OCI-LY1 (cell line): ENCODE data around the gene TEKT2.

Experiments
- H2AFZ ChIP-seq: fragments of 200-600 bp; sonication (generic), shearing (Covaris generic); 2 replicates; pipeline ENCODE4 v1.6.0; 2014; ENCODE audit warnings: antibody characterized with exemption, mild to moderate bottlenecking, low read length
- H3F3A ChIP-seq: fragments of 200-600 bp; sonication (generic), shearing (Covaris generic); 2 replicates; pipeline ENCODE4 v1.6.0; 2014; ENCODE audit warnings: mild to moderate bottlenecking, antibody characterized with exemption, low read length, moderate library complexity; ENCODE audit not compliant: insufficient read depth
- H3K27ac ChIP-seq: fragments of 200-600 bp; sonication (generic); 2 replicates; pipeline ENCODE4 v1.5.1; 2014; ENCODE audit warnings: low read length, mixed run types, mild to moderate bottlenecking, low read depth; ENCODE audit not compliant: poor library complexity, severe bottlenecking
- H3K27me3 ChIP-seq: fragments of 200-600 bp; sonication (generic); 2 replicates; pipeline ENCODE4 v1.6.0; 2014; ENCODE audit warnings: antibody characterized with exemption, mild to moderate bottlenecking, low read length, moderate library complexity; ENCODE audit not compliant: insufficient read depth
- H3K36me3 ChIP-seq: fragments of 200-600 bp; sonication (generic); 2 replicates; pipeline ENCODE4 v1.6.1; 2014; ENCODE audit warnings: mild to moderate bottlenecking, antibody characterized with exemption, low read length, moderate library complexity, mixed read lengths; ENCODE audit not compliant: insufficient read depth
- H3K4me1 ChIP-seq: fragments of 200-600 bp; sonication (generic); 2 replicates; pipeline ENCODE4 v1.5.1; 2014; ENCODE audit warnings: mild to moderate bottlenecking, low read length, moderate library complexity; ENCODE audit not compliant: insufficient read depth, severe bottlenecking
- H3K4me2 ChIP-seq: fragments of 200-600 bp; sonication (generic), shearing (Covaris generic); 2 replicates; pipeline ENCODE4 v1.6.1; 2014; ENCODE audit warnings: low read length
- H3K4me3 ChIP-seq: fragments of 200-600 bp; sonication (generic); 2 replicates; pipeline ENCODE4 v1.5.1; 2014; ENCODE audit warnings: low read length, low read depth, mild to moderate bottlenecking, mixed read lengths; ENCODE audit not compliant: poor library complexity, severe bottlenecking
- H3K79me2 ChIP-seq: fragments of 200-600 bp; shearing (Covaris generic); 2 replicates; pipeline ENCODE4 v1.6.1; 2016; ENCODE audit warnings: mixed run types, low read length, mixed read lengths; ENCODE audit not compliant: insufficient read depth
- H3K9ac ChIP-seq: fragments of 200-600 bp; sonication (generic), shearing (Covaris generic); 2 replicates; pipeline ENCODE4 v1.6.1; 2014; ENCODE audit warnings: mild to moderate bottlenecking, low read length, mixed read lengths
- H3K9me2 ChIP-seq: fragments of 200-600 bp; sonication (generic), shearing (Covaris generic); 2 replicates; pipeline ENCODE4 v1.6.1; 2014; ENCODE audit warnings: low read depth, mild to moderate bottlenecking, low read length, mixed read lengths
- H3K9me3 ChIP-seq: fragments of 200-600 bp; shearing (Covaris generic); 2 replicates; pipeline ENCODE4 v1.6.1; 2014; ENCODE audit warnings: low read length, mixed read lengths
- H4K20me1 ChIP-seq: fragments of 200-600 bp; sonication (generic), shearing (Covaris generic); 2 replicates; pipeline ENCODE4 v1.6.0; 2016; ENCODE audit warnings: mild to moderate bottlenecking, low read length; ENCODE audit not compliant: insufficient read depth
- CTCF ChIP-seq: fragments of 200-600 bp; sonication (generic), shearing (Covaris generic); IDR thresholded peaks from 2 replicates; pipeline ENCODE4 v1.5.1; 2017; ENCODE audit warnings: mild to moderate bottlenecking, antibody characterized with exemption, low read length, moderate library complexity, mixed read lengths
- EZH2 ChIP-seq: fragments of 200-600 bp; sonication (generic), shearing (Covaris generic); IDR thresholded peaks from 2 replicates; pipeline ENCODE4 v1.8.0; 2017; ENCODE audit warnings: borderline replicate concordance, mixed run types, mild to moderate bottlenecking, antibody characterized with exemption, low read length, moderate library complexity, mixed read lengths

Gene TEKT2

GRCh38 chr1:36051821-36052220 is 32.1 kb upstream of the TEKT2 start:
- Histone ChIP-seq H4K20me1 (no peaks in the 10 kb centered on the region), H3K9me3 (peaks cover 2% of the 10 kb centered on the region; the same call in 1 of the 2 replicates), H3F3A (no peaks in the 10 kb centered on the region), H3K4me2 (no peak overlapping the region), H3K27me3 (no peaks in the 10 kb centered on the region), H3K36me3 (peaks cover 41% of the 10 kb centered on the region), H3K9me2 (no peaks in the 10 kb centered on the region), H3K4me3 (no peak overlapping the region), H2AFZ (no peak overlapping the region), H3K9ac (no peak overlapping the region), H3K79me2 (no peaks in the 10 kb centered on the region), H3K4me1 (no peaks in the 10 kb centered on the region), H3K27ac (no peak overlapping the region)
- TF ChIP-seq CTCF (no peak), EZH2 (no peak)

GRCh38 chr1:36053978-36054377 is 29.9 kb upstream of the TEKT2 start:
- Histone ChIP-seq H3K4me1 (no peaks in the 10 kb centered on the region), H3K36me3 (peaks cover 20% of the 10 kb centered on the region), H3K9ac (no peak overlapping the region), H3K79me2 (no peaks in the 10 kb centered on the region), H3F3A (no peaks in the 10 kb centered on the region), H3K4me3 (no peak overlapping the region), H4K20me1 (no peaks in the 10 kb centered on the region), H3K9me2 (no peaks in the 10 kb centered on the region), H3K27ac (no peak overlapping the region), H3K27me3 (no peaks in the 10 kb centered on the region), H3K9me3 (no peaks in the 10 kb centered on the region), H2AFZ (no peak overlapping the region), H3K4me2 (no peak overlapping the region)
- TF ChIP-seq CTCF (no peak), EZH2 (no peak)

GRCh38 chr1:36055706-36056105 is 28.2 kb upstream of the TEKT2 start:
- H3K36me3 ChIP-seq, result peaks cover 19% of the 10 kb centered on the region
- H3K27ac ChIP-seq, result no peak overlapping the region
- H3K9me3 ChIP-seq, result no peaks in the 10 kb centered on the region
- H3K4me2 ChIP-seq, result no peak overlapping the region
- H3K9ac ChIP-seq, result no peak overlapping the region
- TF ChIP-seq EZH2, result no peak
- no peak for TF ChIP-seq CTCF
- H3K79me2 ChIP-seq, result no peaks in the 10 kb centered on the region
- H3K4me1 ChIP-seq, result no peaks in the 10 kb centered on the region
- no peaks in the 10 kb centered on the region for H3K27me3 ChIP-seq
- H4K20me1 ChIP-seq, result no peaks in the 10 kb centered on the region
- H3K9me2 ChIP-seq, result no peaks in the 10 kb centered on the region
- no peaks in the 10 kb centered on the region for H3F3A ChIP-seq
- no peak overlapping the region for H2AFZ ChIP-seq
- no peak overlapping the region for H3K4me3 ChIP-seq
